MM.1S (cell line): ENCODE measurements around the gene NLRP1.

Source experiments
- EZH2 ChIP-seq: fragments of 300-600 bp; sonication (generic); optimal IDR thresholded peaks from 2 replicates; pipeline ENCODE3; 2017; ENCODE audit warnings: low read depth, mild to moderate bottlenecking, antibody characterized with exemption, low read length, mixed read lengths
- EZH2phosphoT487 ChIP-seq: fragments of 300-600 bp; sonication (generic); IDR thresholded peaks from 2 replicates; pipeline ENCODE4 v1.6.1; 2018; ENCODE audit warnings: antibody characterized with exemption, low read length
- TF ChIP-seq, protein P1 (sequence below): fragments of 300-600 bp; sonication (generic); IDR thresholded peaks from 2 replicates; pipeline ENCODE4 v1.5.1; 2016; ENCODE audit warnings: antibody characterized with exemption, low read length, mixed read lengths

DNA sequence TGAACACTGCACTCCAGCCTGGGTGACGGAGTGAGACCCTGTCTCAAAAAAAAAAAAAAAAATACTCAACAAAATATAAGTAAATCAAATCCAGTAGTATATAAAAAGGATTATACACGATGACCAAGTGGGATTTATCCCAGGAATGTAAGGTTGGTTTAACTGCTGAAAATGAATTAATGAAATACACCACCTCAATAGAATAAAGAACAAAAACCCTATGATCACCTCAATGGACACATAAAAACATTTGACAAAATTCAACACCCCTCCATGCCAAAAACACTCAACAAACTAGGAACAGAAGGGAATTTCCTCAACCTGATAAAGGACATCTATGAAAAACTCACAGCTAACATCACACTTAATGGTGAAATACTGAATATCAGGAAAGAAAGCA is 91.3 kb downstream of the NLRP1 start:
- TF ChIP-seq, protein P1, sequence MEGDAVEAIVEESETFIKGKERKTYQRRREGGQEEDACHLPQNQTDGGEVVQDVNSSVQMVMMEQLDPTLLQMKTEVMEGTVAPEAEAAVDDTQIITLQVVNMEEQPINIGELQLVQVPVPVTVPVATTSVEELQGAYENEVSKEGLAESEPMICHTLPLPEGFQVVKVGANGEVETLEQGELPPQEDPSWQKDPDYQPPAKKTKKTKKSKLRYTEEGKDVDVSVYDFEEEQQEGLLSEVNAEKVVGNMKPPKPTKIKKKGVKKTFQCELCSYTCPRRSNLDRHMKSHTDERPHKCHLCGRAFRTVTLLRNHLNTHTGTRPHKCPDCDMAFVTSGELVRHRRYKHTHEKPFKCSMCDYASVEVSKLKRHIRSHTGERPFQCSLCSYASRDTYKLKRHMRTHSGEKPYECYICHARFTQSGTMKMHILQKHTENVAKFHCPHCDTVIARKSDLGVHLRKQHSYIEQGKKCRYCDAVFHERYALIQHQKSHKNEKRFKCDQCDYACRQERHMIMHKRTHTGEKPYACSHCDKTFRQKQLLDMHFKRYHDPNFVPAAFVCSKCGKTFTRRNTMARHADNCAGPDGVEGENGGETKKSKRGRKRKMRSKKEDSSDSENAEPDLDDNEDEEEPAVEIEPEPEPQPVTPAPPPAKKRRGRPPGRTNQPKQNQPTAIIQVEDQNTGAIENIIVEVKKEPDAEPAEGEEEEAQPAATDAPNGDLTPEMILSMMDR = no peak
- TF ChIP-seq EZH2 (no peak), EZH2phosphoT487 (no peak)
